Measurements from ENCODE around the gene GSX1. TPM values are rescaled to one million over a fixed set of nuclear protein-coding genes. Genes with fewer than 3 reads are reported as not detected.
"Not testable (repeated sequence)": the region's sequence is repeated elsewhere in the genome, so short reads cannot be mapped to it uniquely, and the experiment has no call there.

Gene GSX1
- total RNA-seq: not detected
- long read RNA-seq: 0 reads

DNA sequence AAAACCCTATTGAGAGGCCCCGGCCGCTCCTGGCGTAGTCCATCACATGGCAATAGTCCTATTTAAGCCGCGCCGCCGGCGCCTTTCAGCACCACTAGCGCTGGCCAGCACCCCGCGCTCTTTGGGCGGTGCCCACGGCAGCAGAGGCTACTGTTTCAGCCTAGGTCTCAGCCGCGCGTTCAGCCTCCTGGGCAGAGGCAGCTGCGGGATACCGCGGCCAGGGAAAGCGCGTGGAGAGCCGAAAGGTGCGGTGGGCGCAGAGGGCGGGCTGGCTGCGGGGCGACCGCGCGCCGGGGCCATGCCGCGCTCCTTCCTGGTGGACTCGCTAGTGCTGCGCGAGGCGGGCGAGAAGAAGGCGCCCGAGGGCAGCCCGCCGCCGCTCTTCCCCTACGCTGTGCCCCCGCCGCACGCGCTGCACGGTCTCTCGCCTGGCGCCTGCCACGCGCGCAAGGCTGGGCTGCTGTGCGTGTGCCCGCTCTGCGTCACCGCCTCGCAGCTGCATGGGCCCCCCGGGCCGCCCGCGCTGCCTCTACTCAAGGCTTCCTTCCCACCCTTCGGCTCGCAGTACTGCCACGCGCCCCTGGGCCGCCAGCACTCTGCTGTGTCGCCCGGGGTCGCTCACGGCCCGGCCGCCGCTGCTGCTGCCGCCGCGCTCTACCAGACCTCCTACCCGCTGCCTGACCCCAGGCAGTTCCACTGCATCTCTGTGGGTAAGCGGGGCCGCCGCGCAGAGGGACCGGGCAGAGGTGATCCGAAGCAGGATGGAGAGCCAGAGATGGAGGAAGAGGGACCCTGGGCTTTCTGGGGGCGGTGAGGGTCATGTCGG, at the start of gene GSX1:
TSS of gene GSX1 (plus strand) at position 91 of the 826 bp plus-strand sequence. CDS start at position 299, 208 bp downstream.
- intact Hi-C loops (cut with DNase I, micrococcal nuclease): no loop called here
- peak; percentile 95 for ATAC-seq

DNA sequence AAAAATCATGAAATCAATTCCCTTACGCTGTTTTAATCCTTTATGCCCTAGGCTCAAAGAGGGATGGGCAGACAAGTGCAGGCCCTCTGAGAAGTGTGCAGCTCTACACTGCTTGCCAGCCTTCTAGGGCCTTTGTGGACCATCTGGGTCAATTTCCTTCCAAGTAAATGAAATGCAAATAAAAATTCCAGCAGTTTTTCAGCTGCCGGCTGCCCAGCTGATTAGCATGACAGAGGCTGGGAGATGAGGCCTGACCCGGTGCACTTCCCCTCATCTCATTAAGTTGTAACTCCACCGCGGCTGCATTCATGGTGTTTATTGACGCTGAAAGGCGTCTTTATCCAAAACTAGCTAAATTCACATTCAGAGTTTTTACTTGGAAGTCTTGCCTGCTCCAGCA, 47.5 kb upstream of the GSX1 start:
- DNase-seq: no peak
- no peak for ATAC-seq
- intact Hi-C loops (cut with DNase I, micrococcal nuclease): no loop called here

More for the DNA sequence above, at the start of gene GSX1:
- DNase-seq: peak; percentile 51 to 71

DNA sequence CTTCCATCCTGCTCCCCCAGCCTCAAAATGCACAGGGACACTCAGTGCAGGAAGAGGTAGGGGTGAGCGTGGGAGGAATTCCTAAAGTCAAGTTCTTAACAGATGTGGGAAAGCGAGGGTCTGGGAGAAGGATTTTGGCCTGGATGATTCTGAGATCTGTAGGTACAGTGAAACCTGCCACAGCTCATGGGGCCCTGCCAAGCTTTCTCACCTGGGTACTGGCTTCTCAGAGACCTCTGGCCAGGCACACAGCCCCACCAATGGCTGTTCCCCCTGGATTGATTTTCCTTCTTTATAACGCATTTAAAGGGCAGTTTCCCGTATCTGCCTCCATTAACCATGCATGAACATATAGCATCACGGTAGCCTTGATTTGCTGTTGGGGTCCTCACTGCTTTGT, 47.0 kb upstream of the GSX1 start:
- DNase-seq: no peak
- no peak for ATAC-seq
- intact Hi-C loops (cut with DNase I, micrococcal nuclease): no loop called here

DNA sequence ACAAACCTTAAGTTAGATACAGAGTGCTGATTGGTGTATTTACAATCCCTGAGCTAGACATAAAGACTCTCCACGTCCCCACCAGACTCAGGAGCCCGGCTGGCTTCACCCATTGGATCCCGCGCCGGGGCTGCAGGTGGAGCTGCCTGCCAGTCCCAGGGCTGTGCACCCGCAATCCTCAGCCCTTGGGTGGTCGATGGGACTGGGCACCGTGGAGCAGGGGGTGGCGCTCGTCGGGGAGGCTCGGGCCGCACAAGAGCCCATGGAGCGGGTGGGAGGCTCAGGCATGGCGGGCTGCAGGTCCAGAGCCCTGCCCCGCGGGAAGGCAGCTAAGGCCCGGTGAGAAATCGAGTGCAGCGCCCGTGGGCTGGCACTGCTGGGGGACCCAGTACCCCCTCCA, 44.1 kb upstream of the GSX1 start:
- ATAC-seq; DNase-seq; intact Hi-C loops (cut with DNase I, micrococcal nuclease): not testable (repeated sequence)

DNA sequence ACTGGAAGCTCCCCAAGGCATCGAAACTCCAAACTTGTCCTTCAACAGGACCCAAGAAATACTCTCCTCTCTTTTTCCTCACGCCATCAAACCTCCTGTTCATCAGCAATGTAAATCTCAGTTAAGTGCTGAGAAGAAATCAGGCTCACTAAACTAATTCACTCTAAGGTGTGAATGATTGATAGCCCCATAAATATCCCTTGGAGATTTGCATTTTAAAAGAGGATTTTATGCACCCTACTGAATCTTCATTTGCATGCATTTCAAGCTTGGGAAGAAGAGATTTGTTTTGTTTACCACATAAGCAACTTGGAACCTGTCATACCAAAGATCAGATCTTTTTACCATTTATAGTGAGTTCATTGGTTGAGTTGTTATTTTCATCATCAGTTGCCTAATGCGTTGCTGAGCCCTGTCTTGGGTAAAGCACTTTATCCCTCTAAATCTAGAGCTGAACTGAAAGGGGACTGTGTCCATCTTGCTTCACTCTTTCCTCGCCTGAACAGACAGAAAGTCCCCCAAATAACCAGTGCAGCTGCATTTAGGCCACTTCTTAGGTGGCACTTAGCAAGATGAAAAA, 40.2 kb upstream of the GSX1 start:
- ATAC-seq (no peak), DNase-seq (no peak)
- intact Hi-C loops (cut with DNase I, micrococcal nuclease): no loop called here

DNA sequence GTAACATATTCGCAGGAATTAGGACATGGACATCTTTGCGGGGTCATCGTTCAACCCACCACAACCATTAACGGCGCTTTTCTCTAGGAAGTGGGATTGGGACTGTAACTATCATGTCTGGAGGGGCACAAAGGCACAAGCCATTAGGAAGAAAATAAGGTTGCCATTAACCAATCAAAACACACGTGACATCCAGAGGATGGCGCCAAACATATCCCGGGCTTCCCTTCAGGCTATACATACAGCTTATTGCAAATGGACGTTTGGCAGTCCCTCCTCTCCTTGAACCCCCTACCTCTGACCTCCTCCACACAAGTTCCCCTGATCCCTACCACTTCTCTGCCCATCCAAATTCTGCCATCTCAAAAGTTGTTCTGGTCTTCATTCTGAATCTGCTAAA, 26.6 kb upstream of the GSX1 start:
- intact Hi-C loops (cut with DNase I, micrococcal nuclease): no loop called here
- DNase-seq: no peak
- ATAC-seq: no peak

DNA sequence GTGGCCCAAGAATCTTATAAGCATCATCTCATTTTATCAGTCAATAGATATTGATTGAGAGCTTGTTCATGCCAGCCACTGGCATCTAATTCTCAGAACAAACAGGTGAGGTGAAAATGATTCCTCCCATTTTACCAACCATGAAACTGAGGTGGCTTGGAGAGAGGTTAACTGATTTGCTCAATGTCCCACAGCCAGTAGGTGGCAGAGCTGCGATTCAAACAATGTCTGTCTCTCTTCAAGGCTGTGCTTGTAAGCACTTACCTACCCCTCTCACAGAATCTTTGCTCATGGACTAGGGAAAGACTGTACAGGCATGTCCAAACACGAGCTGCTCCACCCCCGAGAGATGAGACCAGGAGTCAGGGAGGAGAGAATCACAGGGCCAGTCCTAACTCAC, 21.5 kb upstream of the GSX1 start:
- peak in 1 of 2 donors; percentile 46 for DNase-seq
- intact Hi-C loops (cut with DNase I, micrococcal nuclease): no loop called here
- peak; percentile 79 for ATAC-seq

DNA sequence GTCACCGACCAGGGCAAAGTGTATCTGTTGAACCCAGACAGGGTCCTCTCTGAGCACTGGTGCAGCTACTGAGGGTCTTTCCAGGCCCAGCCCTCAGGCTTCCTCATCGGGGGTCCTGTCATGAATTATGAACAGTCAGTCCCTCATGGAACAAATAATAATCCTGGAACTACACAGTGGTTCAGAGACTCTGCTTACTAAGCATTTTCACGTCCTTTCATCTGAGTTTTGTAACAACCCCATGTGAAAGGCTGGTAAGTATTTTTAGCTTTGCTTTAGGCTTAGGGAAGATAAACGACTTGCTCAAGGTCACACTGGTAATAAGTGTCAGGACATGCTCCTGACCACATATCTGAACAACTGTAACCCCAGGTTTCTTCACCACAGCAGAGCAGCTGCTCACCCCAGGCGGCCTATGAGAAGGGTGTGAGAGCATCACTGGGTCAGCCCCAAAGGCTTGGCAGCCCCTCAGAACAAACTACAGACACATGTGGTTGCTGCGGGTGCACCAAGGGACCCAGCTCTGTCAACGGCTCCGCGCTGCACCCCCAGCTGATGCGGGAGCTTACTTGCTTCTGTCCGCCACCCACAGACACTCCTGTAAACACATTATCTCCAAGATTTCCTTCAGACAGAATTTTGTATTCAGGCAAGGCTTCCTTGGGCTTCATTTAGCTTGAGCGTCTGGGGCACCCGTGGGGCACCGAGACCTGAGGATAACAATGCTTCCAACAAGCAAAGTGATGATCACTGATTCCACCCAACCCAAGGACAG, 19.4 kb upstream of the GSX1 start:
- ATAC-seq: no peak
- no peak for DNase-seq
- intact Hi-C loops (cut with DNase I, micrococcal nuclease): no loop called here

DNA sequence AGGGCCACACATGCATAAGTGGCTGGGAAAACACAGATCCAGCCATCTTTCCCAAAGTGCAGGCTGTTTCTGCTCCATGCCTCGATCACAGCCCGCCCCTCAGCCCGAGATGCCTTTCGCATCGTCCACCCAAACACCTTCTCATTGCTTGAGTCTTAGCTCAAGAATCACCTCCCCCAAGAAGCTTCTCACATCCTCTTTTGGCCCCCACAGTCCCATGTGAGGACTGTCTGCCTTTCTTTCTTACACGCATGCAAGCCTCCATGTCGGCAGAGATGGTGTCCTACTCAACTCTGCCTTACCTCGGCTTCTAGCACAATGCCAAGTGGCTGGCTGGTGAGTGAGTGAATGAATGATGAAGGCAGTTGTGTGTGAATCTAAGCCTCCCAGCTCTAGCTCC, 18.1 kb upstream of the GSX1 start:
- DNase-seq (no peak), ATAC-seq (no peak)
- intact Hi-C loops (cut with DNase I, micrococcal nuclease): no loop called here

DNA sequence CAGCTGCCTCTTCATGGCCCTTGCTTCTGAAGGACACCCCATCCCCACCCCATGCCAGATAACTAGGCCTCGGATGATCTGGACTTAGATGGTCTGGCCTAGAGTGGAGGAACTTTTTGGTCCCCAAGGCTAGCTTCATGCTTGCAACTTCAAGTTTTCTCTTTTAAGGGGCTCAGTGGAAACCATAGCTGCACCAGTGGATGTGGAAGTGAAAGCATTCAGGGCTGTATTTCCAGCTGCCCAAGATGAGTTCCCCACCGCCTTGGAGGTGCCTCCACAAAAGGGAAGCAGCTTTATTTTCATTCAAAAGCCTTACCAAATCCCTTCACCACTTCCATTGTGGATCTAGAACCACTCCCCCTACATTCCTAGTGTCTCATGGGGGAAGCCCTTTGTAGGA, 17.6 kb upstream of the GSX1 start:
- DNase-seq: no peak
- no peak for ATAC-seq
- intact Hi-C loops (cut with DNase I, micrococcal nuclease): no loop called here

DNA sequence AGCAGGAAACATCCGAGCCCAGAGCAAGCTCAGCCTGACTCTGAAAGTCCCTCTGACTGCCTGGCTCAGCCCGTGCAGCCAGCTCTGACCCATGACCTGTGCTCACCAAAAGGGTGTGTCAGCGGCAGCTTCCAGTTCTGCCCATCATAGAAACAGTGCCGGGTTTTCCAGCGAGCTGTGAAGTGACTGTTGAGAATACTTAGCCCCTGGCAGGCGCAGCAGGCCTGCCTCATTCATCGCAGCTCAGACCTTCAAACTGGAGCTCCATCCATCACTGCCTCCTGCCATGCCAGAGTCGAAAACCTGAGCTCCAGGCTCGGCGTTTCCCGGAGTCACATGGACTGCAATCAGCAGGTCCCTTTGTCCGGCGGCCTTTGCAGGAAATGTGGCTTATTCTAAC, 16.3 kb upstream of the GSX1 start:
- ATAC-seq (peak; percentile 40), DNase-seq (no peak)
- intact Hi-C loops (cut with DNase I, micrococcal nuclease): no loop called here

DNA sequence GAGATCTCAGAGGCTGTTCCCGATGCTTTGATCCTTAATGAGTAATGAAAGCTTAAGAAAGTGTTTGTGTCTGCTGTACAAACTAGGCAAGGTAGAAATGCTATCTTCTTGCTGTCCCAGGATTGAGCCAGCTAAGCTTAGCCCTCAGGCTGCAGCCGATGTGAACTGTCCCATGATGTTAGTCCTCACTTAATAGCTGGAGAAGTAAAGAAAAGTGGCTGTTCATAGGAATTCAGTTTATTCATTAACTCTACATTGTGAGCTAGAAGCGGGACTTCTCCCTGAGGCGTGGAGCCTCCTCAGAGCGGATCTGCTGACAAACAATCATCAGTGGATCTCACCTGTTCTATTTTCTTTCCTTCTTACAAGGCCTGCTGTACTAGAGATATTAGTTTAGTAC, 10.1 kb upstream of the GSX1 start:
- intact Hi-C loops (cut with DNase I, micrococcal nuclease): no loop called here
- ATAC-seq (no peak), DNase-seq (no peak)

DNA sequence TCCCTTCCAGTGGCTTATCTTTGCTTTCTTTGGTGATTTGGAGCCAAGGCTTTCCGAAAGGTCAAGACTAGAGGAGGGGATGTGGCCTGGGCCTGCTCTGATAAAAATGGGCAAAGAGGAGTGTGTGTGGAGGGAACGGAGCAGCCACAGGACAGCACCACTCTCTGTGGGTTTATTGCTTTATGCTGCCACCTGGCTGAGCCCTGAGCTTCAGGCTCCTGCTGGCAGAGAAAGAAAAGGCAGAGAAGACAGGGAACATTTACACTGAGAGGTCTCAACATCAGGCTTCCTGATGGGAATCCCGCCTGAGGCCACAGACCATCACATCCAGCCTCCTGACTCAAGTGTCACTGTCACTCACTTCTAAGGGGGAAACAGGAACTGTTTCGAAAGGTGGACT, 9.2 kb upstream of the GSX1 start:
- ATAC-seq: no peak
- DNase-seq: no peak
- intact Hi-C loops (cut with DNase I, micrococcal nuclease): no loop called here

DNA sequence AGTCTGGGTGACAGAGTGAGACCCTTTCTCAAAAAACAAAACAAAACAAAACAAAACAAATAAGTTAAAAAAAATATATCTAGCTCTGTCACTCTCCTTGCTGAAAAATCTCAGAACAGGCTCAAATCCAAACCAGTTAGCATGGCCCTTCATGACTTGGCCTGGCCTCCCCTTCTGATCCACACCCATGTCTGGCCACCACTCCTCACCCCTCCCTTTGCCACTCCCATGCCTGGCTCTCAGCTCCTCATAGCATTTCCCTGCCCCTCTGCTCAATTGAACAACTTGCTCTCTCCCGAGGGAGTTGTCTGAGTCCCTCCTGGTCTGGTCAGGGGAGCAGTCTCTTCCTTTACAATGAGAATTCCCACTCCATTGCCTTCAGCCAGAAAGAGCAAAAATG, 4.0 kb upstream of the GSX1 start:
- DNase-seq (no peak), ATAC-seq (no peak)
- intact Hi-C loops (cut with DNase I, micrococcal nuclease): no loop called here

DNA sequence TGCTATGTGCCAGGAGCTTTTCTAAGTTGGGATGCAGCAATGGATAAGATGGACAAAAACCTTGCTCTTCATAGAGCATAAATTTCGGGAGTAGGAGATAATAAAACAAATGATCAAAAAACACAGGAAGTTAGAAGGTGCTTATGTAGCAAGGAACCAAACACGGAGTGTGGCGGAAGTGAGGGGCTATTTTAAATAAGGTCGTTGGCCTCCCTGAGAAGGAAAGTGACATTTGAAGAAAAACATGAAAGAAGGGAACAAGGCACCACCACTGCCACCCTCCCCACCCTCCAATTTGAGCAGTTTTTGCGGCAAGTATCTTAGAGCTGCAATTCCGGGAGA, 3.2 kb upstream of the GSX1 start:
- no peak for DNase-seq
- ATAC-seq: no peak
- intact Hi-C loops (cut with DNase I, micrococcal nuclease): no loop called here

DNA sequence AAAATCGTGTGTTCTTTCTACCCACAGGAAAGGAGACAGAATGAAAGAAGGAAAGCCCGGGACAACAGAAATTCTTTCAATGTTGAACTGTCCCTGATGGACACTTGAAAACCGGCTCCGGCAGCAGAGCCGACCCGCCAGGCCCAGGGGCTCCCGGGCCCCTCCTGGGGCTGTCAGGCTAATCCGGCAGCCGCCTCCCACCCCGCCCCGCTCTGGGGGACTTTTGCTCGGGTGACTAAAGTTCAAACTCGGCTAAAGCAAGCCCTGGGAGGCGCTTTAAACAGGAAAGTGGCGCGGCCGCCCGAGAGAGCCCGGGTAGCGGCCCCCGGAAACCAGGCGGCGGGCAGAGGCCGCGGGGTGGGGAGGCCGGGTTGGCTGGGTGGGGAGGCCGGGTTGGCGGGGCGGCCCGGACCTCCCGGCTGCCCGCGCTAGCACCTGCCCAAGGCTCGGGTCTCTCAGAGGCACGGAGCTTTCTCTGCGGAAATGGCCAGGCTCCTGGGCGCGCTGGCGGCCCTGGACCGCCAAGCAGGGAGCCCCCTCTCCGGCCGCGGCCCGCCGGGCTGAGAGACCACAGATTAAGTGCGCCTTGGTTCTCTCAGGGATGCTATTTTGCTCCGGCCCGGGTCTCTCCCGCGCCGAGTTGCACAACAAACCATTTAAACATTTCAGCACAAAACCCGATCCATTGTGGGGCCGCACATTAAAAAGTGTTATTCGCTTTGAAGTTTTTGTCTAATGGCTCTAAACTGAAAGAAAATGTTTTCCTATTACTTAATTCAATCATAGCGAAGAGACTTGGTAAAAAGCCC, 2.6 kb upstream of the GSX1 start:
- intact Hi-C loops (cut with DNase I, micrococcal nuclease): no loop called here
- DNase-seq (no peak), ATAC-seq (no peak)

DNA sequence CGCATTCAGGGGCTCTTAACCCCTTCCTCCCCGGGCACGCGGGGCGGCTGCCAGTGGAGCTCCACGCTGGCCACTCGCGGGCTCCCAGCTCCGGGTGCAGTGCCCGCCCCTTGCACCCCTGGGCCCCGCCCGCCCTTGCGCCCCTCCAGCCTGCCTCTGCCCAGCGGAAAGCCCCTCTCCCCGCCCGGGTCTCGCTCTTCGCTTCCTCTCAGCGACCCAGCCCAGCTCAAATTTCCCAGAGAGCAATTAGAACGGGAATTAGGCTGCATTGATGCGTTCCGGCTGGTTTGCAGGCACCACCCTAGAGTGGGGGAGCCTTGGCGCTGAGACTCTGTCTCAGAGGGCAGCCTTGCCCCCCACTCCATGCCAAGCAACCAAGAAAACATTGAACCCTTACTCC, 1.8 kb upstream of the GSX1 start:
- DNase-seq: no peak
- intact Hi-C loops (cut with DNase I, micrococcal nuclease): no loop called here
- ATAC-seq: no peak

DNA sequence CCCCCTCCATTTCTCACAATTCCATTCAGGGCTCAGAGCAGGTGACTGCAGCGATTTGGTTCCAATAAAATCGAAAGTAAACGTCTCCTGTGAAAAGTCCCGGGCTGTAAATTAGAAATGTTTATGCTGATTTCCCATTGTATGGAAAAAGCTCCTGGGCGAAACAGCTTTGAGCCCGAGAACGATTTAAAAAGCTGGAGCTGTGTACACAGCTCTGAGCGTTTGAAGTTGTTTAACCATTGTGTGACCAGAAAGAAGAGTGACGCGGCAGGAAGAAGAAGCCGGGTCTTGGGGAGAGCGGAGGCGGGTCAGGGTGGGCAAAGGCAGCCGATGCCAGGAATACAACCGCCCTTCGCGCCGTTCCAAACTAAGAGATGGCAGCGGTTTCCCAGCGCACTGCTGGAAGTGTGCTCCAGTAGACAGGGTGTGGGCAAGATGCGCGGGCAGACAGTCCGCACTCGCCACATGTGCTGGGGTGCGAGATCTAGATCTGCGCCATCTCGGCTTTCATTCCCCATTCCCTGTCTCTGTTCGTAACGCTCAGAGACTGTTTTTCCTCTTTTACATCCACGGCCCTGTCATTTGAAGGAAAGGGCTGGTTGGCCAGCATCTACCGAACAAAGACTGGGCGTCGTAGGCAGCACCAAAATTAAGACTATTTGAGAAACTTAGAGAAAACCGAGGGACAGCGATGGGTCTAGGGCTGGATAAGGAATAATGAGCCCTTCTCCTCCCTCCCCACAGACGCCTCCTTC, 960 bp upstream of the GSX1 start:
- ATAC-seq (no peak), DNase-seq (no peak)
- intact Hi-C loops (cut with DNase I, micrococcal nuclease): no loop called here

Data from left colon (tissue), 2 donors.